Measurements from ENCODE around the gene DHRS13. TPM values are rescaled to one million over a fixed set of nuclear protein-coding genes. Genes with fewer than 3 reads are reported as not detected.

DHRS13 gene
- total RNA-seq, 4 donors from 2014 or later: 0.25 to 3.7 (median 2.4) TPM

- intact Hi-C loops (cut with DNase I; ENCODE audit: low total_unique reads): no loop called here
- peaks cover 0 to 78% of the 10 kb centered on the region in 2 donors for H3K36me3 ChIP-seq
- DNase-seq (peak in 1 of 2 donors; percentile 21), ATAC-seq (no peak)
- peaks cover 0 to 15% of the 10 kb centered on the region in 2 donors for H3K4me1 ChIP-seq
- H3K4me3 ChIP-seq: no peak overlapping the region
- H3K9me3 ChIP-seq: no peaks in the 10 kb centered on the region
- peak overlapping the region in 3 of 4 donors; percentile 34 to 46 (median 39) for H3K27ac ChIP-seq
- no peaks in the 10 kb centered on the region for H3K27me3 ChIP-seq
- TF ChIP-seq CTCF (IDR thresholded peaks at IDR 0.05 in 4 of 5, conservative IDR thresholded peaks at IDR 0.05 in 1 of 5): no peak
- in situ Hi-C loops (cut with MboI; ENCODE audit: low sequenced_read_pairs in 4 of 4): no loop called here
Observed at GRCh38 chr17:28908640-28909167, 5.8 kb upstream of the DHRS13 start.

- Histone ChIP-seq H3K36me3 (peaks cover 0 to 70% of the 10 kb centered on the region in 2 donors), H3K4me1 (peaks cover 6 to 22% of the 10 kb centered on the region in 2 donors), H3K9me3 (no peaks in the 10 kb centered on the region), H3K4me3 (no peak overlapping the region), H3K27me3 (no peaks in the 10 kb centered on the region), H3K27ac (peak overlapping the region in 1 of 4 donors; percentile 39)
- TF ChIP-seq POLR2A (IDR thresholded peaks at IDR 0.05): no peak
- TF ChIP-seq CTCF (IDR thresholded peaks at IDR 0.05 in 4 of 5, conservative IDR thresholded peaks at IDR 0.05 in 1 of 5): no peak
- intact Hi-C loops (cut with DNase I; ENCODE audit: low total_unique reads) (no loop called here), in situ Hi-C loops (cut with MboI; ENCODE audit: low sequenced_read_pairs in 4 of 4) (no loop called here)
- ATAC-seq (no peak), DNase-seq (no peak)
Observed at GRCh38 chr17:28907709-28908475, 5.0 kb upstream of the DHRS13 start.

GRCh38 chr17:28906706-28907438 is 4.0 kb upstream of the DHRS13 start:
- Histone ChIP-seq H3K4me1 (peaks cover 6 to 27% of the 10 kb centered on the region in 2 donors), H3K4me3 (no peak overlapping the region), H3K27ac (no peak overlapping the region), H3K27me3 (no peaks in the 10 kb centered on the region), H3K9me3 (no peaks in the 10 kb centered on the region), H3K36me3 (peaks cover 0 to 60% of the 10 kb centered on the region in 2 donors)
- in situ Hi-C loops (cut with MboI; ENCODE audit: low sequenced_read_pairs in 4 of 4): no loop called here
- no peak for DNase-seq
- TF ChIP-seq CTCF (IDR thresholded peaks at IDR 0.05 in 4 of 5, conservative IDR thresholded peaks at IDR 0.05 in 1 of 5) (no peak), POLR2A (IDR thresholded peaks at IDR 0.05) (no peak)
- ATAC-seq: no peak
- intact Hi-C loops (cut with DNase I; ENCODE audit: low total_unique reads): no loop called here

GRCh38 chr17:28906276-28906675 is 3.4 kb upstream of the DHRS13 start:
- Histone ChIP-seq H3K27ac (no peak overlapping the region), H3K9me3 (no peaks in the 10 kb centered on the region), H3K4me1 (peaks cover 6 to 30% of the 10 kb centered on the region in 2 donors), H3K4me3 (no peak overlapping the region), H3K27me3 (no peaks in the 10 kb centered on the region), H3K36me3 (peaks cover 0 to 54% of the 10 kb centered on the region in 2 donors)
- ATAC-seq (no peak), DNase-seq (no peak)
- in situ Hi-C loops (cut with MboI; ENCODE audit: low sequenced_read_pairs in 4 of 4) (no loop called here), intact Hi-C loops (cut with DNase I; ENCODE audit: low total_unique reads) (no loop called here)
- TF ChIP-seq CTCF (IDR thresholded peaks at IDR 0.05 in 4 of 5, conservative IDR thresholded peaks at IDR 0.05 in 1 of 5) (no peak), POLR2A (IDR thresholded peaks at IDR 0.05) (no peak)
